Activated T-helper 1 cell treated with anti-CD3 and anti-CD28 coated beads, Interleukin-2, amount 50 U/mL, for 16 hours (primary cell): ENCODE data around the gene OR5T2.
"Not testable (repeated sequence)": the region's sequence is repeated elsewhere in the genome, so short reads cannot be mapped to it uniquely, and the experiment has no call there.

Experiments used
- DNase-seq, 2 donors: peaks; one replicate each; pipeline ENCODE4 v3.0.0-alpha.2; 2020; ENCODE audit warnings: low read depth in 1 of 2, low spot score in 1 of 2

Gene OR5T2

DNA sequence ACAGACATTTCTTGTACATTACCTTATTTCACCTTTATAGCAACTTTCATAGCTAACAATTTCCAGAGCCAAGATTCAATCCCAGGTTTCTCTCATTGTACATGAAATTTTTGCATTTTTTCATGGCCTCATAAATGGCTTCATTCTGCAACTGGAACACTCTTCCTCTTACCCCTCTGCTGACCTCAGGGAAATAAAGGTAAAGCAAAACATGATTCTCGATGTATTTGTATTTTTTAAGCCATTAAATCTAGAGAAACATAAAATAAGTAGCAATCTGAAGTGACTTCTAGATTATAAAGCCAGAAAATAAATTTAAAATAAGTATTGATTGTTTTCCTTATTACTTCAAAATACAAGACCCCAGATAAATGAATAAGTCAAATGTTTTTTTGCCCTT, at the start of gene OR5T2:
OR5T2 (minus strand) TSS at position 101 of the 400 bp plus-strand sequence. CDS start 1,193 bp downstream, outside the sequence.
- no peak for DNase-seq

DNA sequence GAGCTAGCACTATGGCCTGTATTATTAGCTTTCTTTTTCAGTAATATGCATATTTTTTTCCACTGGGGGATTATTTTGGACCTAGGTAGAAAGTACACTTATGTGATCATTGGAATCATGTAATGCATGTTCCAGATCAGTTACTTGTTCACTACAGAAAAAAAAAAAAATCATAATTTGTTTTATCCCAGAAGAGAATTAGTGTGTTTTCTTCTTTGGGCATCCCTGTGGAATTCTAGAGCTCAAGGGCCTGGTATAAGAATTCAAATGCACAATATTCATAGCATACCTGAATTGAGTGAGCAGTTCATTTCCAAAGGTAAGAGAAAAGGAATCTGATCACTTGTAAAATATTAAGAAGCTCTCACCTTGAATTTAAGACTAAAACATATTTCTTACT, 39.8 kb upstream of the OR5T2 start, which contains the start of gene OR5T1:
OR5T1 (plus strand) TSS at position 301 of the 400 bp plus-strand sequence. CDS start 1,485 bp downstream, outside the sequence.
- DNase-seq: no peak

DNA sequence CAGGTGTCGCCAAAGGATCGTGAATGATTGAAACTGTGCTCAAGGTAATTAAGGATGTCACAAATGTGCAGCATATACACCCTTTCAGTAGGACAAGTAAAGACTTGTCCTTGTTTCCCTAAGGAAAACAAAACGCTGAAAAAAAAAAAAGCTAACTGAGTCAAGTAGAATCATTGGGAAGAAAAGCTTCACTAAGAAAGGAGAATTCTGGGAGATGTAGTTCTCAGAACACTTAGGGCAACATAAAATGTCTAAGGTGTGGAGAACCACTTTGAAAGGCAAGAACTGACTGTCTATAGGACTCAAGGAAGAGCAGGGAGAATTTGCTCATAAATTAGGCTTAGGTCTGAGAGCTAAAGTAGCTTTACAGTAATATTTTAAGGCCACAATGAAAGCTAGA, 37.0 kb upstream of the OR5T2 start:
- no peak for DNase-seq

GRCh38 chr11:56251954-56252353, 17.9 kb upstream of the OR5T2 start, which contains the start of gene OR5T3:
Gene OR5T3, plus strand, starts transcription at chr11:56252254. Its CDS starts 0 bp downstream, at chr11:56252254.
- DNase-seq: no peak

- DNase-seq: not testable (repeated sequence)
Observed at GRCh38 chr11:56219735-56220134, 14.3 kb downstream of the OR5T2 start.

- no peak for DNase-seq
Observed at GRCh38 chr11:56214537-56214936, 19.5 kb downstream of the OR5T2 start.

DNA sequence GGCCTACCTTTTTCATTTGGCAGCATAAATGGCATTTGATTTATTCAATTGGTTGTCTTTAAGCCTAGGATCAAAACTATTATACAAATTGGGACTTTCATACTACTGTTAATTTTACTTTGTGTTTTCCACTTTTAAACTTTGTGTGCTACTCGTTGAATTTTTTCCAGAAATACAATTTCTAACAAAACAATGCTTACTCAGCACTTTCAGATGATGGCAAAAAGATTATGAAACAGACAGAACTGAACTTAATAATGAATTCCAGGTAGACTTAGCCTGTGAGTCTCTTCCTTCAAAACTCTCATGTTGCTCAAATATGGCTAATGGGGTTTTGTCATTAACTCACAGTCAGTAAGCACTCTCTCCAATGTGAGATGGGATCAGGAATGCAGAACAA, 26.3 kb downstream of the OR5T2 start:
- no peak for DNase-seq

DNA sequence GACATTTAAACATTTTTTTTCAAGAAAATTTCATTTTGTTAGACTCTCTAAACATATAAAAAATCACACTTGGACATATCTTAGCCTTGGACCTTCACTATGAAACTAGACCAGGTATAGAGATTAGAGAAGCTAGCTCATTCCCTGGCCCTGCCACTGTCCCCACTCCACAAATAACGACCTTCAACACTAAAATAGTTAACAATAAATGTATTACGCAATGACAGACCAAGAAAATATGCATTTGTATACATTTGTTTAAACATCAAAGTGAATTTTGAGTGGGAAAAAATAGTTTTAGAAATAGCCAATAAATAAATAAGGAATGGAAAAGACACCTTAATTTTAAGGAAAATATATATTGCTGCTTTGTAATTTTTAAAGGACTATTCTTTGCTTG, 36.7 kb downstream of the OR5T2 start:
- no peak for DNase-seq

DNA sequence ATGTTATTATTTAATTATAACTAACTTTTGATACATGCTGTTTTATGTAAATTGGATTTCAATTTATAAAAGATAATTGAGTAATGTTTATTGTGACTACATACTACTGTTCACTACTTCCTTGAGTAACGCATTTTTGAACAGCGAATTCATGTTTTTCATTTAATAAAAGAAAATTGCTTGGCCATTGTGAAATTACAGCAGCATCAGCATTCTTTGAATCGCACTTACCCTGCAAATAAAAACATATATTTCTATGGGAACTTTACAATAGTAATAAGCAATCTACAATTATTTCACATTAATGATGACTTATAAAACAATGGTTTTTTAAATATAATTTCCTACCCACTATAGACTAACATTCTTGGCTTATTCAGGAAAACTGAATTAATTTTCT, 37.4 kb downstream of the OR5T2 start:
- DNase-seq: no peak

DNA sequence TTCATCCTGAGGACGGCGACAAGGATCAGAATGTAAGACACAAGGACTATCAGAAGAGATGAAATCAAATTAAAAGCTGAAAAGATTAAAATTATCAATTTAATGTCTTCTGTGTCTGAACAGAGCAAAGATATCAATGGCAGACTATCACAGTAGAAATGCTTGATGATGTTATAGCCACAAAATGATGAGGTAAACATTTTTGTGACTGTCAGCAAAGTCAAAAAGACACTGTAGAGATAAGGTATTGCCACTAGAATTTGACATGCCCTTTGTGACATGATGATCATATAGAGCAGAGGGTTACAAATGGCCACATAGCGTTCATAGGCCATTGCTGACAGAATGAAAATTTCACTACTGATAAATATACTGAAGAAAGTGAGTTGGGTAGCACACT, 45.5 kb downstream of the OR5T2 start:
- no peak for DNase-seq

GRCh38 chr11:56183459-56183858, 50.6 kb downstream of the OR5T2 start:
- no peak for DNase-seq
